ENCODE data around the gene ABCB11.

GRCh38 chr2:169036736-169037440 is 5.8 kb upstream of the ABCB11 start:
- TF ChIP-seq CTCF (IDR thresholded peaks at IDR 0.05) (no peak), EZH2phosphoT487 (IDR thresholded peaks at IDR 0.05) (no peak)

All from neural progenitor cell (in vitro differentiated cells).